Measurements from ENCODE around the gene RALGAPA2.

The RALGAPA2 gene

DNA sequence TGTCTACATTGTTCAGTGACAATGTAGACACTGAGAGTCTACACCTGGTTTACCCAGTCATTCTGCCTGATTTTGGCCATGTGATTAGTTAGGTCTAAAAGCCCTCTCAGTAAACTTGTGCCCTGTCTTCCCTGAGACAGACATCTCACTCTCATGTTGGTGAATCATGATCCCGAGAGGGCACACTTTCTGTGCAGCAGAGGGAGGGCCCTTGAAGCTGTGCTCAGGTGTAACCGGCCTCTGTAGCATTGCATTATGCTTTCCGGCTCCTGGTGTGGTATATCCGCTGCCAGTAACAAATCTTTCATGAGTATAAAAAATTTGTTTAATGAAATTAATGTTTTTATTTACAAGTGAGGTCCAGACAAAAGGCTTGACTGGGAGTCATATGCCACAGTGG lies 85.0 kb downstream of the RALGAPA2 start:
- no peak for DNase-seq

DNA sequence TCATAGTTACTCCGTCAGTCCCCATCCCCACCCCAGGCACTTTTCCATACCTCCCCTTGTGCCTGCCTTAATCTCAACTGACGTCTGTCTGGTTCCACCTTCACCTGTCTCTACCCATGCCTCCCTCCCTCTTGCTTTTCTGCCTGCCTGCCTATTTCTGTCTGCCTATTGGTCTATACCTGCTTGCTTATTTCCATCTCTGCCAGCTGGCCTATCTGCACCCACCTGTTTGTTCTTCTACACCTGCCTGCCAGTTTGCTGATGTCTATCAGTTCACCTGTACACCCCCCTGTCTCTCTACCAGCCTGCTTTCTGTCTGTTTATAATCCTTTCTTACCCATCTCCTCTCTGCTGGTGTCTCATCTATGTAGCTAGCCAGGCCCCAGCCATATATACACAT lies 87.5 kb downstream of the RALGAPA2 start:
- DNase-seq = no peak

DNA sequence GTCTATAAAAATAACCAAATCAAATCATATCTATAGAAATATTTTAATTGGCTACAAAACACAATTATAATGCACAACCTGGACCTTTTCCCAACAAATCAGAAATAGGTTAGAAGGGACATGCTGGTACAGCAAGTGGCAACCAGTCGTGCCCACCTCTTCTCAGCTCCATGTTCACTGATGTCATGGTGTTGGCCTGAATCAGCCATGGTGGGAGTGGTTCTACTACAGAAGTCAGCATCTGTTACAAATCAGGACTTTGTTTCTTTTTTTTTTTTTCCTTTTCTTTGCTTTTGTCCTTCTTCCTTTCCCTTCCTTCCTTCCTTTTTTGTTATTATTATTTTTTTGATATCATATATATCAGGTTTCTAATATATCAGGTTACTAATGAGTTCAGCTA lies 91.2 kb downstream of the RALGAPA2 start:
- DNase-seq = no peak

DNA sequence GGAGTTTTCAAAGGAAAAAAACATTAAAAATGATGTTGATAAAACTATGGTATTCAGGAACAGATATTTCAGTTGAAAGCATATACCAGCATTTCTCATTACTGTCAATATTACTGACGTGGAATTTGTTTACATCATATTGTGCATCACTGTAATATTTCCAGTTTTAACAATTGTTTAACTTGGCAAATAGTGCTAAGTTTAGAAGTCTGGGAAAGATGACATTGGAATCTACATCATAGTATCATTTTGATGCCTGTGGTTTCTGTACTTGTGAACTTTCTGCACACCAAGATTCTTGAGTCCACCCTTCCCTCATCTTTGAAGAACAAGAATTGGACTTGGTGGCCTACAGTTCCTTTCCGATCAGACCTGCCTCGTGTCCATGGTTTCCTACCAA lies 98.1 kb downstream of the RALGAPA2 start:
- no peak for DNase-seq

DNA sequence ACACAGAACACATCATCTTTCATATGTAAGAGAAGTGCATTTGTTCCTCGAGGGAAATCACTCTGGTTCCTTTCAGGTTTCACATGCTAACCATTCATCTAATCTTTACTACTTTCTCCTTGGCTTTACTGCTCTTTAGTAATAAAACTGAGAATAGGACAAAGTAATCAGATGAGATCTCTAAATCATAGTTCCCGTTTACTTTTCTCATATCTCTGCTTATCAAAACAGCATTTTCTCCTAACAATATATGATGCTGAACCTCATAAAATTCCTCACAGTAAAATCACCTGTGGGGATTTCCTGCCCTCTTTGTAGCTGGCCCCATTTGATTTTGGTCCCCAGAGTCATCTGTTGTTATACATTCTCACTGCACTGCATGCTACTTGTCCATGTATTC lies 100.2 kb downstream of the RALGAPA2 start:
- no peak for DNase-seq

DNA sequence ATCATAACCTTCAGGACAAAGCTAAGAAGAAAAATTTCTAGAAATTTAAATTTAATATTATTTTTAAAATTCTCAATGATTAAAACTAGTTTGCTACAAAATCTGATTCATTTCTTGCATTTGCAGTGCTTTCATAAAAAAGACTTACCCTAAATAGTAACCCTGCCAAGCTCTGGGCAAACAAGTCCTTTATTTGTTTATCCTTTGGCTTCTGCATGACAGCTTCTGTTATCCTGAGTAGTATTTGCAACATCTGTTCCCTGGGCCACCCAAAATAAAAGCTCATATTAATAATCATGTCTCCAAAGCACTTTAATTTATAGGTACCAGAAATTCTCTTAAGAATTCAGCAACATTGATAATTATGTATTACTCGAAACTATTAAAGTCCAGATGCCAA lies 101.3 kb downstream of the RALGAPA2 start:
- DNase-seq = no peak

DNA sequence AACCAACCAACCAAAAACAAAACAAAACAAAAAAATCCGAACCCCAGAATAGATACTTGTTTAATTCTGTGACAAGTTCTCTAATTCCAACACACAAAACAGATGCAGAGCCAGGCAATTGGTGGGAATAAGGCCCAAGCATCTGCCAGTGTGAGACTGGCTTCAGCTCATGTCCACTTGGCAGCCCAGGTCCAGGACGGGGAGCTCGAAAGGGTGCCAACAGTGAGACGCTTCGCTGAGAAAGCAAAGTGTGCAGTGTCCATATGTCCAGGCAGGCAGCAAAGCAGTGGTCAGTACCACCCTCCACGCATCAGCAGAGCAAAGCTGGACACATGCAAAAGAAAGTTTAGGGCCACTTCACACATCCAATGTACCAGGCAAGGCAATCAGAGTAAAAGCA lies 102.9 kb downstream of the RALGAPA2 start:
- no peak for DNase-seq

DNA sequence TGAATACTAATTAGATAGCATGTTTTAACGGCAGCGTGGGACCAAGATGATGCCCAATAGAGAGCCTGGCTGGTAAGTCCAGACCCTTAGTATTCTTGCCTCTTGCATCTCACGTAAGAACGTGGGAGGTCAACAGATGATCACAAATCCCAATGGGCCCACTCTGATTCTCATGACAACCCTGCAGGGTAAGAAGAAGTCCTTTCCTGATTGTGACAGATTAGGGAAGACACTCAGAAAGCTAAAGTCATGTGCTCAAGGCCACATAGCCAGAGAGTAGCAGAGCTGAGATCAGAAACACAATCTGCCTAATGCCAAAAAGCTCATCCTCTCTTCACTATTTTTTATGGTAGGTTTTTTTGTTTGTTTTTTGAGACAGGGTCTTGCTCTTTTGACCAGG lies 103.8 kb downstream of the RALGAPA2 start:
- DNase-seq = no peak

DNA sequence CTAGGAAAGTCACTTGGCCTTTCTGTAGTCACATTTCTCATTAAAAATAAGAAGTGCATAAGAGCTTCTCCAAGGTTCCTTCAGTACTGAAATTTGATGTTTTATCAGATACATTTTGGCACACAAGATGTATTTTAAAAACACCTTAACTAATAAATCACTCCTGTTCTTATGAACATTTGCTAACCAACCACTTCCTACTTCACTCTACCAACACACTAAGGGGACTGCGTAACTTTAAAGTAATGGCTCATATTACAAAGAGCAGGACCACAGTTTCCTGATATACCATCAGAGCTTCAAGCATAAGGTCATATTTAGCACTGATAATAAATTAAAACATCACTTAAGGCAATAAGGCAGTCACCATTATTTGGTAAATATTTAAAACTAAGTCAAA lies 104.4 kb downstream of the RALGAPA2 start:
- DNase-seq = no peak

DNA sequence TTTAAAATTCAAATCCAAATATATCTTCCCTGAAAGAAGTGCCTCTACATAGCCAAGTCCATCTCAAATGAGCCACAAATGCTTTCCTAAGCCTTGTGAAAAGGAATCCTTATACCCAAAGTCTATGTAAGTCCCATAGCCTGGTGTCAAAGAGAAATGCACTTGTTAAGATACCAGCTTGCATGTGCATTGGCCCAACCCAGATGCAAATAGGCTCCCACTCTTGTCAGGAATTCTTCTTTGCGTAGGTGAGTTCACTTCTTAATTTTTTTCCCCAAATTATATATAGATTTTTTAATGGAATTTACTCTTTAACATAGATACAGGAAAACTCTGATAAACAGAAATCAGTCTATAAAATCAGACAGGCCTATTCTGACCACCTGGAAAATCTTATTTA lies 105.6 kb downstream of the RALGAPA2 start:
- no peak for DNase-seq

DNA sequence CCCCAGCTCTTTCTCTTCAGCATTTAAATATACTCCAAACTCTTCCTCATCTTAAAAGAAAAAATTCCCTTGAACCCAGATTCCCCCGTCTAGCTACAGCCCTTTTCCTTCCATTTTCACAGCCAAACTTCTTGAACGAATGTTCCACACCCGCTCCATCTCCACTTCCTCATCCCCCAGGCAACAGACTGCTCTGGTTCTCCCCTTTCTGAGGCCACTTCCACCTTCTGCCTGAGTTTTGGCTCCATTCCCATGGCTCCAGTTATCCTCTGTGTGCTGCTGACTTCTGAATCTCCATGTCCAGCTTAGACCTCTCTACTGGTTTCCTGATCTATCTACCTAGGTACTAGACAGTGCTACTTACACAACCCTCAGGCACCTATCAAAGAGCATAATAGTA lies 106.4 kb downstream of the RALGAPA2 start:
- DNase-seq = no peak

DNA sequence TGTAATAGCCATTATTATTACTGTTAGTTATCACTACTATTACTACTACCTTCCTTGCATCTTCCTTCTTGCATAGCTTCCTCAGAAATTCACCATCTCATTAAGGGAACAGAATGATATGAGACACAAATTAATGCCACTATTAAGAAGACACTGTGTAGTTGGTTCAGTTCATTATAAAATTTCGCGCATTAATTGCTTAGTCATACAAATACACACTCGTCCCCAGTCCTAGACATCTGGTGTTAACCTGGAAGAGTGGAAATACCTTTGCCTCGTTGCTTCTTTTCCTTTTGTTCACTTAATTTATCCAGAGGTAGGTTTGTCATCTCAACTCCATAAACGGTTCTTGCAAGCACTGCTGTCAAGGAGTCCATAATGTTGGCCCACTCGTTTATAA lies 107.5 kb downstream of the RALGAPA2 start:
- DNase-seq = no peak

DNA sequence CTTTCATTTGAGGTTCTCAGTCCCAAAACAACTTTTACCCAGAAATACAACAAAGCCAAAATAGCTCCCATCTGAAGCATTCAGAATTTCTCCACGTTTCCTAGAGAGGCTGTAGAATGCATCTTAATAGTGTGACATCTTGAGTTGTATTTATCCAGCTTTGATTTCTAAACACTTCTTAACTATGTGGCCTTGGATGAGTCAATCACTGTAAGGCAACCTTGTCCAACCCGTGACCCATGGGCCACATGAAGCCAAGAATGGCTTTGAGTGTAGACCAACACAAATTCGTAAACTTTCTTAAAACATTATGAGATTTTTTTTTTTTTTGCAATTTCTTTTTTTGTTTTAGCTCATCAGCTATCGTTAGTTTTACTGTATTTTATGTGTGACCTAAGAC lies 108.1 kb downstream of the RALGAPA2 start:
- DNase-seq = no peak

DNA sequence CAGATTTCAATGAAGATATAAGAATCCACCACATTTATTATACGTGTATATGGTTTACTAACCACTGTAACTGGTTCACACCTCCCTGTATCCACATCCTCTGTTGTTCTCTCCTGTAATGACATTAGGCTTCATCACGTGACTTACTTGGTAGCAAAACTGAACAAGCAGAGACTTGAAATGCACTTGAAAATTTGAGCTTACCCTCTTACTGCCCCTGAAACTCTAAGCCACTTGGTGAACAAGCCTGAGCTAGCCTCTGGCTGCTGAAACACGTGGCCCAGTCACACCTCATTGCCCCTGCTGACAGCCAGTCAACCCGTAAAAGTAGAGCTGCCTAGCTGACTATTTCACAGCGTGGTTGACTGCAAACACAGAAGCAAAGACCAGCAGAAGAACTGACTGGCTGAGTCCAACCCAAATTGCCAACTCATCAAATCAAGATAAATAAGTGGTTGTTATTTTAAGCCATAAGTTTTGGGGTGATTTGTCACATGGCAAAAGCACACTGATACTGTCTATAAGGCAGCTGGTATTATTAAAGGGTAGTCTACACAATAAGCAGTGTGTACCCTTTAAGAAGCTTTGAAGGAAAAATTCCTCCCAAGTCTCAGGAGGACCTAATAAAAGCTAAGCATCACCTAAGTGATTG lies 109.0 kb downstream of the RALGAPA2 start:
- DNase-seq = no peak

DNA sequence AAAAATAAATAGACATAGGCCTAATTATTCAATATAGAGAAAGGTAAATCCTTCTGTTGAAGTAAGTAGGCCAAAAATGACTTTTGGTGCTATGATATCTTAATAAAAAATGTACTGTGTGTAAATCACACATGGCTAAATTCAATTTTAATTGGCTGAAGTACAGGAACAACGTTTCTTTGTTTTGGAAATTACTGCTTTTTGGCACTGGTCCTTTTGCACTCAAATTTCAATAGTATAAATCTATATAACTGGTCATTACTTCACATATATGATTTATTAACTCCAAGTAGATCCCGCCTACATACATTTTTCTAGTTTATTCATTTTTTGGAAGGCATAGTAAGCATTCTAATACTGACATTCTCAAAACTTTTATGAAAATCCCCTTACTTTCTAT lies 114.5 kb downstream of the RALGAPA2 start:
- no peak for DNase-seq

DNA sequence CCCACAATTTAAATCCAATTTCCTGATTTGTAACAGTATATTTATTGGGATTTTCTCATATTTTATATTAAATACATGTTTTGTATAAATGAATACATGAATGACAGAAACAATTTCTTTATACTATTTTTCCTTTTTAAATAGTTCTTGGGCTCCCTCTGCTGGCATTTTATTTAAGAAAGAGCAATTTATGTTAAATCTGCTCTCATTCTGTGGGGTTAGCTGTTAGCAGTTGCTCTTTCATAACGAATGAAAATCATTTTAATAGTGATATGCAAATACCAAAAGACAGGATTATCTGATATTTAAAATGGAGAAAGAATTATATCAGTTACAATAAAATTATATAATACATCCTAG lies 118.3 kb downstream of the RALGAPA2 start:
- no peak for DNase-seq

DNA sequence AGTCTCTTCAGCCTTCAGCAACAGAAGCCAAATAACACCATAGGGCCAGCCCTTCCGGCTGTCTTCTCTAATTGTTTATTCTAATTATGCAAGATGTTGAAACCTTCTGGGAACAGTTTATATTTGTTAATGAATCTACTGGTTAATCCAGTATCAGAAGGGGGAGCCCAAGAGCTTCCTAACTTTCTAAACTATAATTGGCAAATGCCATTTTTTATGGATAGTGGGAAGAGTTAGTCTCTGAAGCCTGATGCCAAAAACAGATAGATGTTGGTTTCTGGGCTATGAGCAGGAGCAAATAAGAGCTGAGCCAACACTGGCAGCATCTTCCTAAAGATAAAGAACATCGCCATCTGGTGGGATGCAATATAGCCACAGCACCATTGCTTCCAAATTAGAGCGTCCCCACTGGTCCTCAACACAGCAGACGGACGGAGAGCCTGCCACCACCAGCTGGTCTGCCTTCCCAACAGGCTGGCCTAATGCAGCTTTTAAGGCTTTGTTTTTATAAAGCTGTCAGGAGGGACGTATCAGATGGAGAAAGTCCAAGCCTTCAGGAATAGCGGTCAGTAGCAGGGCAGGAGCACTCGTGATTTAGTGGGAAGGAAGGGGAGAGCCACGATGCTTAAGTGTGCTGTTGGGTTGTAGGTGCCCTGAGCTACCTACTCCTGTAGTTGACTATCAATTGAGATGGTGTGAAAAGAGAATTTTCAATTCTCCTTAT lies 118.8 kb downstream of the RALGAPA2 start:
- peak; percentile 10 to 28 for DNase-seq

DNA sequence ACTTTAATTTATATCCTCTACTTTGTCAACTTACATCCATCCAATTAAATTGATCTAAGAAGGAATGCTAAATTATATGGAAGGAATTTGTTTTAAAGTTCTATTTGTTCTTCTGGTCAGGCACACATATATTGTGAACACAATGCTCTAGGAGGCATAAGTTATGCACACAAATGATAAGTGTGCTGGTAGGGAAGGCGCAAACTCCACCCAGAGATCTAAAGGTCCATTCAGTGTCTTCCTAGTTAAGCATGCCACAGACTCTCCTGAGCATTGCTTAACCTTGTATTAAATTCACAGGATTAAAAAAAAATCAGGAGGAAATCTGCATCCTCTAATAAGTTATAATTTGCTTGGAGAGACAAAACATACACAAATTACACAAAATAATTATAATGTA lies 127.3 kb downstream of the RALGAPA2 start:
- no peak for DNase-seq

DNA sequence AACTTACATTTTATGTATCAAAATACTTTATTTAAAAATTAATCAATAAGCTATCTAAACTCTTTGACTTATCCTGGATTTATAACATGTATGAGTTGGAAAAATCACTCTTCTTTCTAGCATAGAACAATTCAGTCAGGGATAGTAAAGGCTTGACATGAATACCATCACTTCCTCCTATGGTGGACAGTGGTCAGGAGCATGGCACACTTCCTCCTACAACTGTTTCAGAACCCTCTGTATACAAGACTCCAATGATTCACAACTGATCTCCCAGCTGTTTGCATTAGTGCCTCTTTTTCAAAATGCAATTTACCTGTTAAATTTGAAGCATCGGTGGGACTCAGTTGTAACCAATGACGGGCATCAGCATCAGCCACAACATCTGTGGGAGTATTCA lies 129.7 kb downstream of the RALGAPA2 start:
- no peak for DNase-seq

DNA sequence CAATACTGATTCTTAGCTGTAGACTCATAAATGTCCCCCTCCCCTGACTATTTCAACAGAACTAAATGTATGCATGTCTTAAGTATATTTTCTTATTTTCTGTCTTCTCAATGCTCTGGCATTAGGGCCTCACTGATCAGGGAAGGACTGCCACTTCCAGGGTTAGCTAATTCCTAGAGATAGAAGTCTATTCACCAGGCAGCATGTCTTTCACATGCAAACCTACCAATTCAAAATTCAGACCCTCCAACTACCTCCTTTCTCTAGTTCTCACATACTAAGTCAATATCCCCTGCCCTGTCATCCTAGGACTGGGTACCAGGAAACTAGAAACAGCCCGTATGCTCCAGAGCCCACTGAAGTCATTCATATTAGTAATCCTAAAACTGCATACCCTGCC lies 132.3 kb downstream of the RALGAPA2 start:
- DNase-seq = no peak

DNA sequence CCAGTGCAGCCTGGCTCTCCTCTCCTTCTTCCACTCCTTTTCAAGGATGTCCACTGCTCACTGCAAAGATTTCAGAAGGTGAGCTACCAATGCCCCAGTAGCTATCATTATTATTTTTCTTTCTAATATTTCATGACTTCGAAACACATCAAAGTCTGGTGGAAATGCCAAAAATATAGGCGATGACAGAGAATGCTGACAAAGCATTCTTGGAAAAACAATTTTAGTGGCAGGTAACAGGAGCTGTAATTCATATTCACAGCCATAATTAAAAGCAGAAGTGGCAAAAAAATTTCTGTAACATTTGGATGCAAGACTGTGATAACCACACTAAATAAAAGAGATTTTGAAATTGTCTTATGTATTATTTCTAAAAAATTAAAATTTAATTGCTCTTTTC lies 133.6 kb downstream of the RALGAPA2 start:
- no peak for DNase-seq

DNA sequence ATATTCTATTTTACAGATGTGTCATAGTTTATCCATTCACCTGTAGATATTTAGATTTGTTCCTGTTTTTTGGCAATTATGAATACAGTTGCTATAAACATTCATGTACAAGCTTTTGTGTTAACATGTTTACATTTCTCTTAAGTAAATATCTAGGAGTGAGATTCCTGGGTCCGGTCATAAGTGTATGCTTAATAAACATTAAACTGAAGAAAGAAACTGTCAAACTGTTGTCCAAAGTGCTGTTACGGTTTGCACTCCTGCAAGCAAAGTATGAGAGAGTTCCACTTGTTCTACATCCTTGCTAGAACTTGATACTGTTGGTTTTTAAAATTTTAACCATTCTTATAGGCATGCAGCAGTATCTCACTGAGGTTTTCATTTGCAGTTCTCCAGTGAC lies 138.6 kb downstream of the RALGAPA2 start:
- DNase-seq = no peak

DNA sequence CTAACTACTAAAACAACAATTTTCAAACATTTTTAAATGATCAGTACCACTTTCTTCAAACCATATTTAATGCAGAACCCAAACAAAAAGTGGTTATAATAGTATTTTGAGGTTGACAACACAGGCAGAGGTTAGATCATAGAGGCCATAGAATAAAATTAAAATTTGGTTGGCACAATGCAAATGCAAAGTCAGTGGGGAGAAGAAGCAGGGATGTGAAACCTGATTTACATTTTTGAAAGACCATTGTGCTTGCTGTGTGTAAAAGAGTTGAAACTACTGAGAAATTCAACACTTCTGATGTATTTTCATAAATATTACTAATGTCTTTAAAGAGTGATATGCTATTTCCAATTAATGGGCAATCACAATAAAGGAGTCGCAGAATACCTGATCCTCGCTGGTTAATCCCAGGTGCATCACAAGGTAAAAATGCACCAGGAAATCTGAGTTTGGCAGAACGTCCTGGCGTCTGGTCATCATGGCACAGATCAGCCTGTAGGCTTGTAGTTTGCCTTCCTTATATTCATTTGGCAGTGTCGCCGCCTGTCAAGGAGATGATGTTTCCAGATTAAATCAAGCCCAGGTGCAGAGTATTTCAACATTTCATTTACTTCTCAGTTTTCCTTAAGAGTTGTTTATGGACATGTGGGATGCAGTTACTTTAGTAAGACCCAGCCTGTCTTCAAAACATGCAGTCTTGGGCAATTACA lies 141.2 kb downstream of the RALGAPA2 start:
- no peak for DNase-seq

DNA sequence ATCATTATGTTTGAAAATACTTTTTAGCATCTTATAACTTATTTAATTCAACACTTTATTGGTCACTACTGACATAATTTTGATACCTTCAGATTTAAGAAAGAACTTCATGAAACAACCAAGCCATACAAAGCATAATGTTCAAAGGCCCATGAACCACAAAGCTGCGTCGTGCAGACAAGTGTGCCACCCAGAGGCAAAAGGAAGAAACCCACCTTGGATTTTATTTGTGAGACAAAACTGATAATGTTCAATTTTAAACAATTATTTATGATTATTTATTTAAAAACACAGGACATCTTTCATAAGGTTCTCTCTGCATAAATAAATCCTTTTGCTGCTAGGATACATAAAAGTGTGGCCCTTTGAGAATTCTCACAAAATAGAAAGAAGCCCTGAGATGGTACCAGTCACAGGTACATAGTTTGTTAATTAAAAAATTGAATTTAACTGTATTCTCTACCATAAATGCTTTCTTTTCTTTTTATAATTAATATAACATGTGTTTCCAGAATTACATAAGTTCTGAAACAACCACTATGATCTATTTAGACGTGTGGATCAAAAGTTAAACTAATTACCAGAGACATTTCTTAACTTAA lies 143.7 kb downstream of the RALGAPA2 start:
- DNase-seq = peak; percentile 27 to 51
